ENCODE data around the gene UBL7. TPM values are rescaled to one million over a fixed set of nuclear protein-coding genes. Genes with fewer than 3 reads are reported as not detected.

Gene UBL7
- polyA plus RNA-seq, 3 donors: 43.4 to 103 (median 95.1) TPM

DNA sequence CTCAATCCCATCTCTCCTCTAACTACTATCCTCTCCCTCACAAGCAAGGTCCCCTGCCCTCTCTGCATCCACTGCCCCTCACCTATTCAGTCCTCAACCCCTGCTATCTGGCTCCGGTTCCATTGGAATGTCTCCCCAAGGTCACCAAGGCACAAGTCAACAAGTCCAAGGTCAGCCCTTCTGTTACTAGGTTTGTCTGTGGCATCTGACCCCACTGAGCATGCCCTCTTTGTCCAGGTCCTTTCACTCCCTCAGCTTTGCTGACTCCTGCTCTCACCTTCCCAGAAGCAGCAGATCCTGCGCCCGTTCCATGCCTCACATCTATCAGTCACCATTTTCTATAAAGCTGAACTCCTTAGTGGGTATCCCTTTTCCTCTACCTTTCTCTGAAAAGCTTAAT lies 18.9 kb downstream of the UBL7 start:
- no peak overlapping the region for H3K27ac ChIP-seq (ENCODE audit: low read depth in 1 of 2, low read length in 2 of 2)
- no peaks in the 10 kb centered on the region for H4K20me1 ChIP-seq (ENCODE audit: insufficient read depth, low read length)
- TF ChIP-seq, protein P1, sequence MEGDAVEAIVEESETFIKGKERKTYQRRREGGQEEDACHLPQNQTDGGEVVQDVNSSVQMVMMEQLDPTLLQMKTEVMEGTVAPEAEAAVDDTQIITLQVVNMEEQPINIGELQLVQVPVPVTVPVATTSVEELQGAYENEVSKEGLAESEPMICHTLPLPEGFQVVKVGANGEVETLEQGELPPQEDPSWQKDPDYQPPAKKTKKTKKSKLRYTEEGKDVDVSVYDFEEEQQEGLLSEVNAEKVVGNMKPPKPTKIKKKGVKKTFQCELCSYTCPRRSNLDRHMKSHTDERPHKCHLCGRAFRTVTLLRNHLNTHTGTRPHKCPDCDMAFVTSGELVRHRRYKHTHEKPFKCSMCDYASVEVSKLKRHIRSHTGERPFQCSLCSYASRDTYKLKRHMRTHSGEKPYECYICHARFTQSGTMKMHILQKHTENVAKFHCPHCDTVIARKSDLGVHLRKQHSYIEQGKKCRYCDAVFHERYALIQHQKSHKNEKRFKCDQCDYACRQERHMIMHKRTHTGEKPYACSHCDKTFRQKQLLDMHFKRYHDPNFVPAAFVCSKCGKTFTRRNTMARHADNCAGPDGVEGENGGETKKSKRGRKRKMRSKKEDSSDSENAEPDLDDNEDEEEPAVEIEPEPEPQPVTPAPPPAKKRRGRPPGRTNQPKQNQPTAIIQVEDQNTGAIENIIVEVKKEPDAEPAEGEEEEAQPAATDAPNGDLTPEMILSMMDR (IDR thresholded peaks at IDR 0.05): no peak
- no peak overlapping the region for H3K9ac ChIP-seq (ENCODE audit: insufficient read depth, low read length, poor library complexity, severe bottlenecking)
- DNase-seq: no peak
- H2AFZ ChIP-seq (ENCODE audit: insufficient read depth, low read depth, low read length, poor library complexity, severe bottlenecking): no peak overlapping the region
- Mint-ChIP-seq H3K27me3 (ENCODE audit: low read depth in 3 of 3) (peaks cover 2 to 4% (median 4%) of the 10 kb centered on the region in 3 donors), H3K27ac (no peak overlapping the region), H3K4me1 (no peaks in the 10 kb centered on the region), H3K4me3 (no peak overlapping the region), H3K9me3 (no peaks in the 10 kb centered on the region), H3K36me3 (peaks cover 30% of the 10 kb centered on the region in 2 donors)
- no peak overlapping the region for H3K4me2 ChIP-seq (replicated peaks; ENCODE audit: extremely low read depth, low read length, poor library complexity, severe bottlenecking)
- H3K79me2 ChIP-seq (ENCODE audit: insufficient read depth, low read length): no peaks in the 10 kb centered on the region
- 96% methylated on average over 3 of the region's 3 CpGs for WGBS (ENCODE audit: insufficient coverage)
- H3K36me3 ChIP-seq (replicated peaks in 1 of 2; ENCODE audit: control insufficient read depth in 1 of 2, insufficient read depth in 2 of 2, low read length in 2 of 2): peaks cover 21 to 29% of the 10 kb centered on the region in 2 donors
- no peak overlapping the region for H3K4me3 ChIP-seq (replicated peaks in 1 of 3; ENCODE audit: low read depth in 2 of 3, low read length in 3 of 3)
- intact Hi-C loops (cut with micrococcal nuclease): no loop called here
- no peaks in the 10 kb centered on the region for H3K9me3 ChIP-seq (replicated peaks in 1 of 2; ENCODE audit: control insufficient read depth in 1 of 2, insufficient read depth in 1 of 2, low read length in 2 of 2)
- H3K27me3 ChIP-seq (ENCODE audit: control insufficient read depth in 2 of 2, insufficient read depth in 2 of 2, low read length in 2 of 2): no peaks in the 10 kb centered on the region
- no peaks in the 10 kb centered on the region for H3K4me1 ChIP-seq (ENCODE audit: control insufficient read depth in 1 of 2, insufficient read depth in 2 of 2, low read length in 2 of 2)

DNA sequence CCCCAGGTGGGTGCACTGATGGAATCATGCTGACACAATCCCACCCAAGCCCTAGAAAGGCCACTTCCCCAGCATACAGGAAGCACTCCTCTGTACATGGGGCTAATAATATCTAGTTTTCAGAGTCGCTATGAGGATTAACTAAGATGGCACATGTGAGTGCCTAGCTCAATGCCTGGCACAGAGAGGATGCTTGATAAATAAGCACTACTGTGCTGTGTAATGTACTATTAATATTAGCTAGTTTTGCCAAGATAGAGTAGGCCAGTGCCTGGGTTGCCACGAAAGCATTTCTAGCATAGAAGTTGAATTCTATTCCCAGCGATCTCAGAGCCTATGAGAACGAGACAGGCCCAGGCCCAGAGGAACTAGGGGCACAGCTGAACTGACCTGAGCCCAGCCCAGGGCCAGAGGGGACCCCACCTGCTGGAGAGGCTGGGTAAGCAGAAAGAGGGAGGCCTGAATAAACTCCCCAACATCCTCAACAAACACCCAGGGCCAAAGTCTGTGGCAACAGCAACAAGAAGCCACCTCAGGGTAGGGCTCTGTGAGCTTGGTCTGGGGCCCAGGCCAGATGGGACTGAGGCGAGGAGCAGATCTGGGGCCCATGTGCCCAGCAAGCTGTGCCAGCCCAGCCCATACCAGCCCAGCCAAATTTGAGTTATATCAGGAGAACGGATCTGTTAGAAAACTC lies 19.6 kb downstream of the UBL7 start:
- DNase-seq: no peak
- Histone ChIP-seq H3K9ac (ENCODE audit: insufficient read depth, low read length, poor library complexity, severe bottlenecking) (no peak overlapping the region), H2AFZ (ENCODE audit: insufficient read depth, low read depth, low read length, poor library complexity, severe bottlenecking) (no peak overlapping the region), H3K79me2 (ENCODE audit: insufficient read depth, low read length) (no peaks in the 10 kb centered on the region), H3K4me2 (replicated peaks; ENCODE audit: extremely low read depth, low read length, poor library complexity, severe bottlenecking) (no peak overlapping the region), H4K20me1 (ENCODE audit: insufficient read depth, low read length) (no peaks in the 10 kb centered on the region), H3K4me3 (replicated peaks in 1 of 3; ENCODE audit: low read depth in 2 of 3, low read length in 3 of 3) (no peak overlapping the region), H3K27me3 (ENCODE audit: control insufficient read depth in 2 of 2, insufficient read depth in 2 of 2, low read length in 2 of 2) (no peaks in the 10 kb centered on the region), H3K9me3 (replicated peaks in 1 of 2; ENCODE audit: control insufficient read depth in 1 of 2, insufficient read depth in 1 of 2, low read length in 2 of 2) (no peaks in the 10 kb centered on the region), H3K36me3 (replicated peaks in 1 of 2; ENCODE audit: control insufficient read depth in 1 of 2, insufficient read depth in 2 of 2, low read length in 2 of 2) (peaks cover 14 to 23% of the 10 kb centered on the region in 2 donors), H3K4me1 (ENCODE audit: control insufficient read depth in 1 of 2, insufficient read depth in 2 of 2, low read length in 2 of 2) (no peaks in the 10 kb centered on the region), H3K27ac (ENCODE audit: low read depth in 1 of 2, low read length in 2 of 2) (no peak overlapping the region)
- H3K9me3 Mint-ChIP-seq: no peaks in the 10 kb centered on the region
- H3K4me1 Mint-ChIP-seq: no peaks in the 10 kb centered on the region
- intact Hi-C loops (cut with micrococcal nuclease): no loop called here
- H3K27ac Mint-ChIP-seq: no peak overlapping the region
- H3K4me3 Mint-ChIP-seq: no peak overlapping the region
- peaks cover 2 to 8% (median 5%) of the 10 kb centered on the region in 3 donors for H3K27me3 Mint-ChIP-seq (ENCODE audit: low read depth in 3 of 3)
- H3K36me3 Mint-ChIP-seq: peaks cover 23 to 24% of the 10 kb centered on the region in 2 donors
- TF ChIP-seq, protein P1 (IDR thresholded peaks at IDR 0.05): no peak
- 100% methylated on average over 3 of the region's 6 CpGs for WGBS (ENCODE audit: insufficient coverage)
